ENCODE measurements around the gene HRH1. TPM values are rescaled to one million over a fixed set of nuclear protein-coding genes. Genes with fewer than 3 reads are reported as not detected.

Gene HRH1
- total RNA-seq, 4 donors from 2014 or later: 0.75 to 1.2 (median 0.98) TPM

- Histone ChIP-seq H3K4me1 (no peaks in the 10 kb centered on the region), H3K27ac (no peak overlapping the region), H3K36me3 (no peaks in the 10 kb centered on the region), H3K4me3 (no peak overlapping the region), H3K9me3 (no peaks in the 10 kb centered on the region), H3K27me3 (peaks cover 0 to under 1% (median 0%) of the 10 kb centered on the region in 3 donors)
- ATAC-seq (no peak), DNase-seq (no peak)
- TF ChIP-seq CTCF (IDR thresholded peaks at IDR 0.05 in 4 of 5, conservative IDR thresholded peaks at IDR 0.05 in 1 of 5) (no peak), POLR2A (IDR thresholded peaks at IDR 0.05) (no peak)
- in situ Hi-C loops (cut with MboI; ENCODE audit: low sequenced_read_pairs in 4 of 4) (no loop called here), intact Hi-C loops (cut with DNase I; ENCODE audit: low total_unique reads) (no loop called here)
These were observed 7.3 kb upstream of the HRH1 start for GRCh38 chr3:11146773-11147660.

GRCh38 chr3:11150256-11150655, 4.0 kb upstream of the HRH1 start:
- intact Hi-C loops (cut with DNase I; ENCODE audit: low total_unique reads) (loop anchor here (10.0 kb wide), 1 partner anchor 85 kb away; no protein-coding TSS in a partner anchor), in situ Hi-C loops (cut with MboI; ENCODE audit: low sequenced_read_pairs in 4 of 4) (no loop called here)
- no peak for TF ChIP-seq CTCF (IDR thresholded peaks at IDR 0.05 in 4 of 5, conservative IDR thresholded peaks at IDR 0.05 in 1 of 5)
- no peak for TF ChIP-seq POLR2A (IDR thresholded peaks at IDR 0.05)
- ATAC-seq (no peak), DNase-seq (no peak)
- Histone ChIP-seq H3K4me1 (peaks cover 0 to 4% of the 10 kb centered on the region in 2 donors), H3K27me3 (peaks cover 10 to 18% (median 15%) of the 10 kb centered on the region in 3 donors), H3K36me3 (no peaks in the 10 kb centered on the region), H3K9me3 (no peaks in the 10 kb centered on the region), H3K4me3 (no peak overlapping the region), H3K27ac (no peak overlapping the region)

- in situ Hi-C loops (cut with MboI; ENCODE audit: low sequenced_read_pairs in 4 of 4) (no loop called here), intact Hi-C loops (cut with DNase I; ENCODE audit: low total_unique reads) (loop anchor here (10.0 kb wide), 1 partner anchor 88 kb away; no protein-coding TSS in a partner anchor)
- no peak for DNase-seq
- Histone ChIP-seq H3K36me3 (no peaks in the 10 kb centered on the region), H3K4me1 (peaks cover 0 to 10% of the 10 kb centered on the region in 2 donors), H3K27ac (no peak overlapping the region), H3K9me3 (no peaks in the 10 kb centered on the region), H3K27me3 (peaks cover 23 to 29% (median 27%) of the 10 kb centered on the region in 3 donors), H3K4me3 (no peak overlapping the region)
- ATAC-seq: no peak
- no peak for TF ChIP-seq CTCF (IDR thresholded peaks at IDR 0.05 in 4 of 5, conservative IDR thresholded peaks at IDR 0.05 in 1 of 5)
- TF ChIP-seq POLR2A (IDR thresholded peaks at IDR 0.05): no peak
These were observed 2.0 kb upstream of the HRH1 start for GRCh38 chr3:11152301-11152700.

- DNase-seq (no peak), ATAC-seq (peak in 1 of 2 donors; percentile 6)
- Histone ChIP-seq H3K9me3 (no peaks in the 10 kb centered on the region), H3K27me3 (peaks cover 23 to 33% (median 29%) of the 10 kb centered on the region in 3 donors), H3K4me1 (peaks cover 7 to 10% of the 10 kb centered on the region in 2 donors), H3K36me3 (no peaks in the 10 kb centered on the region), H3K27ac (peak overlapping the region in 2 of 4 donors; percentile 27 to 40), H3K4me3 (peak overlapping the region; percentile 39 to 55 (median 51))
- in situ Hi-C loops (cut with MboI; ENCODE audit: low sequenced_read_pairs in 4 of 4): no loop called here
- intact Hi-C loops (cut with DNase I; ENCODE audit: low total_unique reads): loop anchor here (1.0 to 10.0 kb wide), 4 partner anchors 52 to 180 kb away; no protein-coding TSS in a partner anchor
- TF ChIP-seq POLR2A (IDR thresholded peaks at IDR 0.05) (no peak), CTCF (IDR thresholded peaks at IDR 0.05 in 4 of 5, conservative IDR thresholded peaks at IDR 0.05 in 1 of 5) (no peak)
These were observed 646 bp downstream of the HRH1 start for GRCh38 chr3:11154953-11155325.
